ENCODE measurements around the gene STK11IP. TPM values are rescaled to one million over a fixed set of nuclear protein-coding genes. Genes with fewer than 3 reads are reported as not detected.

The STK11IP gene
- total and polyA plus RNA-seq, 9 of the 15 experiments (the other 6 are each of a cell fraction or from before 2014, with no cell fraction given), result 0.52 to 21.7 (median 5.6) TPM

DNA sequence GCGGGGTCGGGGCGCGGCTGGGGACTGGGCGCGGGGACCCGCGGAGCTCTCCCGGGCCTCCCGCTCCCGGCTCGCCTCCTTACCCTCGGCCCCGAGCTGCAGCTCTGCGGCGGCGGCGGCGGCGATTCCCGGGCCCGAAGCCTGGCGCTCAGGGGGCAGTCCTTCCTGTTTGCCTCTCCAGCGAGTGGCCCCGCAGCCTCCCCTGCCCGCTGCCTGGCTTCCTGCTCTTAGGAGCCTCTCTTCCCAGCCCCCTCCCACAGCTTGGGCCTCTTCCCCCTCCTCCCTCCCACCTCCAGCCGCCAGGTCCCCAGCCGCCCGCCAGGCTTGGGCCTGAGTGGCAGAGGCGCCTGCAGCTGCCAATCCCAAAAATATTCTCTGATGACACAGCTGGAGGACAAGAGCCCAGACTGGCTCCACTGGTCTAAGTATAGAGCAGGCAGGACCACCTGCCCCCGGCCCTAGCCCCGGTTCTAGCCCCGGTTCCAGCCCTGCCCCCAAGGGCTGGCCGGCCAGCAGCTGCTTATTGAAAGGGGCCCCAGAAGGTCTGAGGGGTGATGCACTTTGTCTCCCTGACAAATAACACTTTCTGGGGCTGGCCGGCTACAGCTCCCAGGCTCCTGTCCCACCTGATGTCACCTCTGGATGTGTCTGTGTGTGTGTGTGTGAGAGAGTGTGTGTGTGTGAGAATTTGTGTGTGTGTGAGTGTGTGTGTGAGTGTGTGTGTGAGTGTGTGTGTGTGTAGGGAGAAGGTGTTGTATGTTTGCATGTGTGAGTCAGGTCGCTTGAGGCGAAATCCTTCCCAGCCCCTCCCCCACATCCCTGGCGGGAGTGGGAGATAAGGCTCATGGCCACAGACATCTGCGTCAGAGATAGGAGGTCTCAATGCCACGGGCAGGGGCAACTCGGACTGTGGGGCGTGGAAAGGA is 26.1 kb upstream of the STK11IP start, which contains the start of gene OBSL1 (continued):
- TF ChIP-seq CSDE1 (IDR thresholded peaks at IDR 0.05), result no peak
- peak in 1 of 2 experiments; percentile 46 for TF ChIP-seq AFF1 (IDR thresholded peaks at IDR 0.05; ENCODE audit: low read depth in 1 of 2, partially characterized antibody in 2 of 2)
- TF ChIP-seq PHF21A (IDR thresholded peaks at IDR 0.05; ENCODE audit: borderline replicate concordance, low read depth), result no peak
- TF ChIP-seq, protein P1, sequence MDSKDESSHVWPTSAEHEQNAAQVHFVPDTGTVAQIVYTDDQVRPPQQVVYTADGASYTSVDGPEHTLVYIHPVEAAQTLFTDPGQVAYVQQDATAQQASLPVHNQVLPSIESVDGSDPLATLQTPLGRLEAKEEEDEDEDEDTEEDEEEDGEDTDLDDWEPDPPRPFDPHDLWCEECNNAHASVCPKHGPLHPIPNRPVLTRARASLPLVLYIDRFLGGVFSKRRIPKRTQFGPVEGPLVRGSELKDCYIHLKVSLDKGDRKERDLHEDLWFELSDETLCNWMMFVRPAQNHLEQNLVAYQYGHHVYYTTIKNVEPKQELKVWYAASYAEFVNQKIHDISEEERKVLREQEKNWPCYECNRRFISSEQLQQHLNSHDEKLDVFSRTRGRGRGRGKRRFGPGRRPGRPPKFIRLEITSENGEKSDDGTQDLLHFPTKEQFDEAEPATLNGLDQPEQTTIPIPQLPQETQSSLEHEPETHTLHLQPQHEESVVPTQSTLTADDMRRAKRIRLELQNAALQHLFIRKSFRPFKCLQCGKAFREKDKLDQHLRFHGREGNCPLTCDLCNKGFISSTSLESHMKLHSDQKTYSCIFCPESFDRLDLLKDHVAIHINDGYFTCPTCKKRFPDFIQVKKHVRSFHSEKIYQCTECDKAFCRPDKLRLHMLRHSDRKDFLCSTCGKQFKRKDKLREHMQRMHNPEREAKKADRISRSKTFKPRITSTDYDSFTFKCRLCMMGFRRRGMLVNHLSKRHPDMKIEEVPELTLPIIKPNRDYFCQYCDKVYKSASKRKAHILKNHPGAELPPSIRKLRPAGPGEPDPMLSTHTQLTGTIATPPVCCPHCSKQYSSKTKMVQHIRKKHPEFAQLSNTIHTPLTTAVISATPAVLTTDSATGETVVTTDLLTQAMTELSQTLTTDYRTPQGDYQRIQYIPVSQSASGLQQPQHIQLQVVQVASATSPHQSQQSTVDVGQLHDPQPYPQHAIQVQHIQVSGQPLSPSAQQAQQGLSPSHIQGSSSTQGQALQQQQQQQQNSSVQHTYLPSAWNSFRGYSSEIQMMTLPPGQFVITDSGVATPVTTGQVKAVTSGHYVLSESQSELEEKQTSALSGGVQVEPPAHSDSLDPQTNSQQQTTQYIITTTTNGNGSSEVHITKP (IDR thresholded peaks at IDR 0.05; ENCODE audit: partially characterized antibody), result no peak
- TF ChIP-seq, protein P2, sequence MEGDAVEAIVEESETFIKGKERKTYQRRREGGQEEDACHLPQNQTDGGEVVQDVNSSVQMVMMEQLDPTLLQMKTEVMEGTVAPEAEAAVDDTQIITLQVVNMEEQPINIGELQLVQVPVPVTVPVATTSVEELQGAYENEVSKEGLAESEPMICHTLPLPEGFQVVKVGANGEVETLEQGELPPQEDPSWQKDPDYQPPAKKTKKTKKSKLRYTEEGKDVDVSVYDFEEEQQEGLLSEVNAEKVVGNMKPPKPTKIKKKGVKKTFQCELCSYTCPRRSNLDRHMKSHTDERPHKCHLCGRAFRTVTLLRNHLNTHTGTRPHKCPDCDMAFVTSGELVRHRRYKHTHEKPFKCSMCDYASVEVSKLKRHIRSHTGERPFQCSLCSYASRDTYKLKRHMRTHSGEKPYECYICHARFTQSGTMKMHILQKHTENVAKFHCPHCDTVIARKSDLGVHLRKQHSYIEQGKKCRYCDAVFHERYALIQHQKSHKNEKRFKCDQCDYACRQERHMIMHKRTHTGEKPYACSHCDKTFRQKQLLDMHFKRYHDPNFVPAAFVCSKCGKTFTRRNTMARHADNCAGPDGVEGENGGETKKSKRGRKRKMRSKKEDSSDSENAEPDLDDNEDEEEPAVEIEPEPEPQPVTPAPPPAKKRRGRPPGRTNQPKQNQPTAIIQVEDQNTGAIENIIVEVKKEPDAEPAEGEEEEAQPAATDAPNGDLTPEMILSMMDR (IDR thresholded peaks at IDR 0.05 in 2 of 3, conservative IDR thresholded peaks at IDR 0.05 in 1 of 3; ENCODE audit: insufficient read depth in 2 of 3, low read depth in 1 of 3, low read length in 3 of 3), result no peak
- no peak for TF ChIP-seq OTX1 (CRISPR knock-in tag; IDR thresholded peaks at IDR 0.05)
- TF ChIP-seq TRIM28 (IDR thresholded peaks at IDR 0.05), result peak; percentile 47; the same call in 1 of the 2 replicates
- TF ChIP-seq AFF4 (CRISPR knock-in tag; IDR thresholded peaks at IDR 0.05), result 0 out of 2 replicates have a peak, but pooled peaks have one; percentile 25
- TF ChIP-seq ZBTB34 (CRISPR knock-in tag; IDR thresholded peaks at IDR 0.05), result no peak
- TF ChIP-seq XRCC5 (IDR thresholded peaks at IDR 0.05; ENCODE audit: low read depth, low read length), result 0 out of 2 replicates have a peak, but pooled peaks have one; percentile 65

All from K562 (cell line).